Spleen (tissue), 11 donors: ENCODE measurements around the gene SPATC1L. TPM values are rescaled to one million over a fixed set of nuclear protein-coding genes. Genes with fewer than 3 reads are reported as not detected.
"Not testable (repeated sequence)": the region's sequence is repeated elsewhere in the genome, so short reads cannot be mapped to it uniquely, and the experiment has no call there.

ENCODE experiments used
- DNase-seq: peaks from one replicate; pipeline ENCODE4 v3.0.0-alpha.2; 2020
- H3K27ac ChIP-seq, 8 donors: fragments of 200-600 bp; sonication (generic) in 7 of 8; 1 replicate in 4 of 8; 2 replicates in 4 of 8; pipeline versions ENCODE4 v1.5.0 to v1.8.0; 2016 to 2021; ENCODE audit warnings: inconsistent platforms in 4 of 8, mild to moderate bottlenecking in 4 of 8, moderate library complexity in 1 of 8
- H3K27me3 ChIP-seq, 7 donors: fragments of 200-600 bp; sonication (generic) in 6 of 7; replicated peaks in 1 of 7; 1 replicate in 4 of 7; 2 replicates in 3 of 7; pipeline versions ENCODE4 v1.5.0 to v1.8.0; 2016 to 2021; ENCODE audit warnings: inconsistent platforms in 3 of 7, mild to moderate bottlenecking in 1 of 7
- H3K36me3 ChIP-seq, 6 donors: fragments of 200-600 bp; sonication (generic) in 5 of 6; 1 replicate in 4 of 6; 2 replicates in 2 of 6; pipeline versions ENCODE4 v1.5.0 to v1.8.0; 2016 to 2021; ENCODE audit warnings: inconsistent platforms in 2 of 6
- H3K4me1 ChIP-seq, 6 donors: fragments of 200-600 bp; sonication (generic) in 5 of 6; 1 replicate in 3 of 6; 2 replicates in 3 of 6; pipeline versions ENCODE4 v1.5.0 to v1.8.0; 2016 to 2021; ENCODE audit warnings: inconsistent platforms in 3 of 6
- H3K4me3 ChIP-seq, 8 donors: fragments of 200-600 bp; sonication (generic) in 7 of 8; 1 replicate in 4 of 8; 2 replicates in 4 of 8; pipeline versions ENCODE4 v1.5.0 to v1.8.0; 2016 to 2021; ENCODE audit warnings: inconsistent platforms in 4 of 8, mild to moderate bottlenecking in 4 of 8, moderate library complexity in 2 of 8
- H3K9me3 ChIP-seq, 8 donors: fragments of 200-600 bp; sonication (generic) in 7 of 8; 1 replicate in 4 of 8; 2 replicates in 4 of 8; pipeline versions ENCODE4 v1.5.0 to v1.8.0; 2016 to 2021; ENCODE audit warnings: inconsistent platforms in 4 of 8
- POLR2A ChIP-seq, 3 donors: fragments of 450-650 bp; IDR thresholded peaks; one replicate each; pipeline ENCODE4 v1.5.1; 2017; ENCODE audit warnings: antibody characterized with exemption in 3 of 3, mild to moderate bottlenecking in 1 of 3
- POLR2AphosphoS5 ChIP-seq, 3 donors: sonication (generic); formaldehyde crosslinking; IDR thresholded peaks; one replicate each; pipeline ENCODE4 v1.5.1; 2017; ENCODE audit warnings: antibody characterized with exemption in 3 of 3
- WGBS, 5 donors: extraction: QIAGEN DNeasy Blood & Tissue Kit in 3 of 5; methylation state at CpG; one replicate each; pipeline versions ENCODE4 v1.1.5 to v1.1.7; 2013 to 2018; 5-methylcytosine and 5-hydroxymethylcytosine counted together
- intact Hi-C: fragments of 100-400 bp; cut with DNase I; formaldehyde crosslinking; loops from one replicate; pipeline ENCODE4 v1.15.0; 2023; ENCODE audit warnings: low total_unique reads
- polyA plus RNA-seq, 3 donors: library from polyadenylated mRNA; stranded (reverse); fragments of 200-250 nt; gene quantifications; one replicate each; pipeline ENCODE4 v1.2.1, GENCODE V29; 2013
- total RNA-seq, 7 donors: library from RNA; depleted of rRNA in 3 of 7; stranded (reverse); fragments of >200 nt in 3 of 7; fragmentation: NEBNext Ultra II Directional in 4 of 7; extraction: Animal tissue kit (Norgen Biotek cat#: 25700) in 4 of 7; gene quantifications; one replicate each; pipeline versions ENCODE4 v1.1.0 to v1.2.1, GENCODE V29; 2016 to 2021
- TF ChIP-seq, protein P1 (sequence below), 11 experiments: fragments of 200-600 bp in 7 of 11; fragments of 450-650 bp in 4 of 11; sonication (generic) in 4 of 11; IDR thresholded peaks in 8 of 11; conservative IDR thresholded peaks in 3 of 11; 1 replicate in 7 of 11; 2 replicates in 4 of 11; pipeline versions ENCODE4 v1.4.0 to v1.8.0; 2016 to 2021; ENCODE audit warnings: antibody characterized with exemption in 11 of 11, inconsistent platforms in 4 of 11, mild to moderate bottlenecking in 1 of 11
- donor health status: healthy with polysubstance abuse.
- donor health status: DM: no; HTN: no; CAD: no; lungs with moderate emphysema.
- donor health status: DM: no; HTN: no; CAD: no.
- donor health status: Bipolar disorder and iron deficiency.
- donor health status: healthy.
- donor health status: DM: no; HTN: no; CAD: no.
- donor health status: DM: yes; HTN: yes; CAD: no.

Gene SPATC1L
- total and polyA plus RNA-seq, 10 donors = 4.4 to 13.4 (median 9.8) TPM

GRCh38 chr21:46173573-46173972 lies 10.7 kb downstream of the SPATC1L start:
- Histone ChIP-seq H3K9me3 (peaks cover 0 to 48% (median 21%) of the 10 kb centered on the region in 8 donors), H3K4me3 (no peak overlapping the region), H3K36me3 (no peaks in the 10 kb centered on the region), H3K4me1 (peaks cover 0 to 4% (median 0%) of the 10 kb centered on the region in 6 donors), H3K27me3 (peaks cover 0 to 20% (median 0%) of the 10 kb centered on the region in 7 donors), H3K27ac (no peak overlapping the region)
- 89 to 100% (median 93%) methylated on average over 1 of the region's 1 CpG for WGBS, 5 donors
- no peak for DNase-seq
- intact Hi-C loops = no loop called here
- TF ChIP-seq, protein P1, sequence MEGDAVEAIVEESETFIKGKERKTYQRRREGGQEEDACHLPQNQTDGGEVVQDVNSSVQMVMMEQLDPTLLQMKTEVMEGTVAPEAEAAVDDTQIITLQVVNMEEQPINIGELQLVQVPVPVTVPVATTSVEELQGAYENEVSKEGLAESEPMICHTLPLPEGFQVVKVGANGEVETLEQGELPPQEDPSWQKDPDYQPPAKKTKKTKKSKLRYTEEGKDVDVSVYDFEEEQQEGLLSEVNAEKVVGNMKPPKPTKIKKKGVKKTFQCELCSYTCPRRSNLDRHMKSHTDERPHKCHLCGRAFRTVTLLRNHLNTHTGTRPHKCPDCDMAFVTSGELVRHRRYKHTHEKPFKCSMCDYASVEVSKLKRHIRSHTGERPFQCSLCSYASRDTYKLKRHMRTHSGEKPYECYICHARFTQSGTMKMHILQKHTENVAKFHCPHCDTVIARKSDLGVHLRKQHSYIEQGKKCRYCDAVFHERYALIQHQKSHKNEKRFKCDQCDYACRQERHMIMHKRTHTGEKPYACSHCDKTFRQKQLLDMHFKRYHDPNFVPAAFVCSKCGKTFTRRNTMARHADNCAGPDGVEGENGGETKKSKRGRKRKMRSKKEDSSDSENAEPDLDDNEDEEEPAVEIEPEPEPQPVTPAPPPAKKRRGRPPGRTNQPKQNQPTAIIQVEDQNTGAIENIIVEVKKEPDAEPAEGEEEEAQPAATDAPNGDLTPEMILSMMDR (IDR thresholded peaks at IDR 0.05 in 8 of 11, conservative IDR thresholded peaks at IDR 0.05 in 3 of 11) = no peak
- TF ChIP-seq POLR2AphosphoS5 (IDR thresholded peaks at IDR 0.05) = no peak
- TF ChIP-seq POLR2A (IDR thresholded peaks at IDR 0.05) = no peak

DNA sequence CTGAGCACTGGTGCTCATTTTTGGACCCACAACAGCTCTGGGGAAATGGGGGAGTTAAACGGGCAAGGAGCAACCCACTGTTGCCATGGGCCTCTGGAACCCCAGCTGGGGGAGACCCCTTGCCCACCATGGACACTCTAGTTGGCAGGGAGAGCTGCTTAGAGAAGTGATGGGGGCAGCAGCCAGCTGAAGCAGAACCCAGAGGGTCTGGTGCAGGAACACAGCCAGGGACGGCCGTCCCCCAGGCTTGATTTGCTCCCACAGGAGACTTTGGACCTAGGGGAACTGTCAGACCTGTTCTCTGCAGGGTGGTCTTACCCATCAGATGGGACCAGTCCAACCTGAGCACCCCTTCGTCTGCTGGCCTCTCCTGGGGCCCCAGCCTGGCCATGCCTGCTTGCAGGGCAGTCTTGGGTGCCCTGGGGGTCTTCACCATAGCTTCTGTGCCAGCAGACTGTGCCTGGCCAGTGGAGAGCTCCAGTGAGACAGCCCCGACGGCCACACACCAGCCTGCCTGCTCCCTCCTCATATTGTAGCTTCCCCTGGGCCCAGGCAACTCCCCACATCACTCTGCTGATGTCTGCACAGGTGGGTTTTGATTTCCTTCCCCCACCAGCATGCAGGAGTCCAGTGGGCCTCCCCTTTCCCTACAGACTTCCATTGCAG lies 11.3 kb downstream of the SPATC1L start:
- H3K9me3 ChIP-seq = peaks cover 0 to 48% (median 21%) of the 10 kb centered on the region in 8 donors
- no peak overlapping the region for H3K27ac ChIP-seq
- no peak for DNase-seq
- peaks cover 0 to 4% (median 0%) of the 10 kb centered on the region in 6 donors for H3K4me1 ChIP-seq
- H3K36me3 ChIP-seq = peaks cover 0 to 4% (median 0%) of the 10 kb centered on the region in 6 donors
- TF ChIP-seq POLR2AphosphoS5 (IDR thresholded peaks at IDR 0.05) = no peak
- TF ChIP-seq, protein P1 (IDR thresholded peaks at IDR 0.05 in 8 of 11, conservative IDR thresholded peaks at IDR 0.05 in 3 of 11) = no peak
- no peak for TF ChIP-seq POLR2A (IDR thresholded peaks at IDR 0.05)
- peaks cover 0 to 20% (median 0%) of the 10 kb centered on the region in 7 donors for H3K27me3 ChIP-seq
- H3K4me3 ChIP-seq = no peak overlapping the region
- WGBS, 5 donors = 76 to 95% (median 88%) methylated on average over 4 to 6 of the region's 6 CpGs
- intact Hi-C loops = no loop called here

DNA sequence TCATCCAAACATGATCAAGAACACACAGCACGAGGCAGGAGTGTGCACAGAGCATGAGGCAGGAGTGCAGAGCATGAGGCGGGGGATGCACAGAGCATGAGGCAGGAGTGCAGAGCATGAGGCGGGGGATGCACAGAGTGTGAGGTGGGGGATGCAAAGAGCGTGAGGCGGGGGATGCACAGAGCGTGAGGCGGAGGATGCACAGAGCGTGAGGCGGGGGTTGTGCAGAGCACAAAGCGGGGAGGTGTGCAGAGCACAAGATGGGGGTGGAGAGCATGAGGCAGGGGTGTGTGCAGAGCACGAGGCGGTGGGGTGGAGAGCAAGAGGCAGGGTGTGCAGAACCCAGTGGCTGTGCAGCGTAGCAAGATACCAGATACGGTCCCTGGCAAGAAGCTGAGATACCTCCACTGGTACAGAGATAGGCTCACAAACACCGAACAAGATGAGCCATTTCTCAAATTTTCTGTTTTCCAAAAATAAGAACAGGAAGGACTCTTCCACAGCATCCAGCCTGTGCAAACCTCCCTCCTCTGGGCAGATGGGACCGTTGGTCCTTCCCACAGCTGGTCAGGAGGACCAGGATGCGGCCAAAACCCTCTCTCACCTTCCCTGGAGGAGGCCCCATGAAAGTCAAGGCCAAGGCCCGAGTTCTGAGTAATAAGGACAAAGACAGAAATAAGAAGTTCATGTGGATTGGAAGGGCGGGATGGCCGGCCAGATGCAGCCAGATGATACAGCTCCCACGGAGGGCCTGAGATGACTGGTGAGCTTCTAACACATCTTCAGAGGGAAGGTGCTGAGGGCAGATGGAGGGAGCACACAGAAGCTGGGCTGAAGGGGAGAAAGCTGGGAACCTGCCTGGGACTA lies 12.0 kb downstream of the SPATC1L start:
- TF ChIP-seq POLR2A (IDR thresholded peaks at IDR 0.05) = no peak
- no peak for TF ChIP-seq POLR2AphosphoS5 (IDR thresholded peaks at IDR 0.05)
- TF ChIP-seq, protein P1 (IDR thresholded peaks at IDR 0.05 in 8 of 11, conservative IDR thresholded peaks at IDR 0.05 in 3 of 11) = no peak
- Histone ChIP-seq H3K36me3 (peaks cover 0 to 6% (median 0%) of the 10 kb centered on the region in 6 donors), H3K4me1 (peaks cover 0 to 4% (median 0%) of the 10 kb centered on the region in 6 donors), H3K27ac (no peak overlapping the region), H3K9me3 (peaks cover 0 to 41% (median 21%) of the 10 kb centered on the region in 8 donors), H3K27me3 (peaks cover 0 to 20% (median 0%) of the 10 kb centered on the region in 7 donors), H3K4me3 (no peak overlapping the region)
- intact Hi-C loops = no loop called here
- WGBS, 5 donors = 76 to 91% (median 85%) methylated on average over 18 to 21 of the region's 21 CpGs
- no peak for DNase-seq

DNA sequence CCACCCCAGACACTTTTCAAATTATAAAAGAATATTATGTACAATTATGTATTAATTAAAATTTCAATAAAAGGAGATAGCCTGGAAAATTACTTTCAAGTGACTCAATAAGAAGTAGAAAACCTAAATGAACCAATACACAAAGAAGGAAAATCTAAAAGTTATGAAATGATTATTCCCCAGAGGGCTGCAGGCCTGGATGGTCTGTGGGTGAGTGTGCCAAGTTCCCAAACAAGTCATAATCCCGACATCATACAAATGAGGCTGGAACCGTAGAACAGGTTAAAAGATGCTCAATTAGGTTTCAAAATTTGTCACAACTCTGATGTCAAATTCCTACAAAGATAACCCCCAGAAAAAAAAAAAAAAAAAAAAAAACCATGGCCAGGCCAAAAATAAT lies 12.7 kb downstream of the SPATC1L start:
- no peak for DNase-seq
- TF ChIP-seq, protein P1 (IDR thresholded peaks at IDR 0.05 in 8 of 11, conservative IDR thresholded peaks at IDR 0.05 in 3 of 11) = no peak
- TF ChIP-seq POLR2A (IDR thresholded peaks at IDR 0.05) = no peak
- no peak for TF ChIP-seq POLR2AphosphoS5 (IDR thresholded peaks at IDR 0.05)
- Histone ChIP-seq H3K4me1 (peaks cover 0 to 4% (median 0%) of the 10 kb centered on the region in 6 donors), H3K36me3 (peaks cover 0 to 6% (median 0%) of the 10 kb centered on the region in 6 donors), H3K9me3 (peaks cover 0 to 34% (median 18%) of the 10 kb centered on the region in 8 donors), H3K27me3 (peaks cover 0 to 20% (median 0%) of the 10 kb centered on the region in 7 donors), H3K4me3 (no peak overlapping the region), H3K27ac (no peak overlapping the region)
- WGBS, 5 donors = 35 to 77% (median 63%) methylated on average over 2 of the region's 2 CpGs
- intact Hi-C loops = no loop called here

GRCh38 chr21:46170436-46171193 lies 13.6 kb downstream of the SPATC1L start:
- H3K4me1 ChIP-seq, H3K4me3 ChIP-seq, H3K27ac ChIP-seq, DNase-seq, intact Hi-C loops, H3K36me3 ChIP-seq: not testable (repeated sequence)
- Histone ChIP-seq H3K9me3 (peaks cover 0 to 25% (median 16%) of the 10 kb centered on the region in 8 donors), H3K27me3 (peaks cover 0 to 20% (median 0%) of the 10 kb centered on the region in 7 donors)
- 57 to 90% (median 67%) methylated on average over 1 of the region's 1 CpG for whole genome bisulfite sequencing, 5 donors
